GM21515 (cell line): ENCODE results near the gene FRMD4B.

Experiments used
- ATAC-seq: cut with Tn5 transposase; IDR thresholded peaks from one replicate; pipeline ENCODE4 v1.9.1; 2021; ENCODE audit not compliant: unreplicated experiment

FRMD4B gene

GRCh38 chr3:69368129-69368741, 17.7 kb downstream of the FRMD4B start:
- peak; percentile 99 for ATAC-seq

DNA sequence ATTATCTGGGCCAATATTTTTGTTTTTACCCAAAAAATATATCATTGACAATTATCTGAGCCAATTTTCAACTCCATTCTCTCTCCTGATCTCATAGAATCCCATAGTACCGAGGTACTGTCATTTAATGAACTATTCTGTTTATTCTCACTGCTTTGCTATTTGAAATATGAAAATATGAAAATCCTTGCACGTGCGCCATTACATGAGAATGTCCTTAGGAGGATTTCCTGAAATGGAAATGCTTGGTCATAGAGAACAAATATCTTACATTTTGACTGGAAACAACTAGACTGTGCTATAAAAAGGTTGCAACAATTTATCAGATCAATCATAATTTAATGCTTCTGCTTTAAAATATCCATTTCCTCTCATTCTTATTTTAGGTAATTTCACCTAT, 18.3 kb downstream of the FRMD4B start:
- ATAC-seq: no peak

DNA sequence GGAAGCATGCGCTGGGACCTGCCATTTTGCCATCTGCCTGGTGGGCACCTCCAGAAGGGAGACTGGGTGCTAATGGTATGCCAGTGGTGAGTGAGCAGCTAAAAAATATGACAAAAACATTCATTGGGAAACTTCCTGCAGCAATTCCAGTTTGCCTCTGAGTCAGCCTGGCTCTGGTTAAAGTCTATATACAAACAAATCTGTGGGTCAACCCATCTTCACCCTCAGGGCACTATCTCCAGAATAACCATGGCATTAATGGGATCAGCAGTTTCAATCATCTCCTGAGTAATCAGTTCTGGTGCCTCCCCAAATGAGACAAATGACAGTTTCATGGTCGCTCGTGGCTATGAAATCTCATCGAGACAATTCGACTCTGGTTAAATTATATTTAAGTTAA, 21.5 kb downstream of the FRMD4B start:
- no peak for ATAC-seq

- no peak for ATAC-seq
Measured at GRCh38 chr3:69360690-69361089, 25.2 kb downstream of the FRMD4B start.

DNA sequence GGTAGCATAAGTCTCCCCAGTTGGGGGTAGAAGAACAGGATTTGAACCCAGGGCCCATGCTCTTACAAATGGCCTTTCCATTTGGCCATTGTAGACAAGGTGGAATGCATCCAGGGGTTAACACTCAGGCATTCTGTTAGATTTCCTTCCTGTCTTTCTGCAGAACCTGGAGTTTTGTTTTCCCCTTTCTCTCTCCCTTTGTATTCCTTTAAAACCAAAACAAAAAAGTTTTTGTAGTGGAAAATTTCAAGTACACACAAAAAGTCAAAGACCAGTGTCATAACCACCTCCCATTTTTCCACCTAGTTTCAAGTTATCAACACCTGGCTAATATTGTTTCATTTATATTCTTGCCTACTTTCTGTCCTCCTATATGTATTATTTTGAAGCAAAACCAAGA, 26.0 kb downstream of the FRMD4B start:
- ATAC-seq: no peak

- no peak for ATAC-seq
Measured at GRCh38 chr3:69359339-69359893, 26.5 kb downstream of the FRMD4B start.

DNA sequence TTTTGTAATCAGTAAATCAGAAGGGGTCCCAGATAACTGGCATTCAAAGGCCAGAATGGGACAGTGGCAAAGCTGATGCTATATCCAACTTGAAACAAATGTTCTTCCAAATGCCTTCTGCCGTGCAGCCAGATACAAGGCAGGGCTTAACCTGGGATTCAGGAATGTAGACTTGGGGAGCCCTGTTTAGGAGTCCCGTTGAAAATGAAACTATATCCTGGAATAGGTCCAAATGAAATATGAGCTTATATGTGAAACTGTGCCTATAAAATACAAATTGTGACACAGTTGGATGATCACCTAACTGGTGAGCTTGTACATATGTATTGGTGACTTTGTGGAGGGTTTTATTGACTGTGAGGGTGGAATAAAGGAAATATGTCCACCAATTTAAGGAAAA, 28.7 kb downstream of the FRMD4B start:
- ATAC-seq: no peak

DNA sequence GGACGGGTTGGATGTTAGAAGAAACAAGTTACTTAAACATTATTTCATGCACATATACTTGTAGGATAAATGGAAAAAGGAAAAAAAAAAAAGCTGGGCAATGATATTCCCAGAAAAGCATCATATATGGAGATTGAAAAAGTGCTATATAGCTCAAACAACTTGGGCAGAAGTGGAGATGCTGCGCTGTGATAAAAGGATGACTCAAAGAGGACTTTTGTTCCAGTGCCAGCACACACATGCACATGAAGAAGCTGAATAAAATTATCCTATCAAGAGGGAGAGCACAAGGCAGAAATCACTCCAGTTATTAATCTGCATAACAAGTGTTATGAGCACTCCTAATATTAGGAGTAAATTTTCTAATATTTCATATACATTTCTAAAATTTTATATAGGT, 30.9 kb downstream of the FRMD4B start:
- no peak for ATAC-seq

- ATAC-seq: no peak
Measured at GRCh38 chr3:69353503-69353902, 32.4 kb downstream of the FRMD4B start.

GRCh38 chr3:69353088-69353478, 32.8 kb downstream of the FRMD4B start:
- no peak for ATAC-seq

DNA sequence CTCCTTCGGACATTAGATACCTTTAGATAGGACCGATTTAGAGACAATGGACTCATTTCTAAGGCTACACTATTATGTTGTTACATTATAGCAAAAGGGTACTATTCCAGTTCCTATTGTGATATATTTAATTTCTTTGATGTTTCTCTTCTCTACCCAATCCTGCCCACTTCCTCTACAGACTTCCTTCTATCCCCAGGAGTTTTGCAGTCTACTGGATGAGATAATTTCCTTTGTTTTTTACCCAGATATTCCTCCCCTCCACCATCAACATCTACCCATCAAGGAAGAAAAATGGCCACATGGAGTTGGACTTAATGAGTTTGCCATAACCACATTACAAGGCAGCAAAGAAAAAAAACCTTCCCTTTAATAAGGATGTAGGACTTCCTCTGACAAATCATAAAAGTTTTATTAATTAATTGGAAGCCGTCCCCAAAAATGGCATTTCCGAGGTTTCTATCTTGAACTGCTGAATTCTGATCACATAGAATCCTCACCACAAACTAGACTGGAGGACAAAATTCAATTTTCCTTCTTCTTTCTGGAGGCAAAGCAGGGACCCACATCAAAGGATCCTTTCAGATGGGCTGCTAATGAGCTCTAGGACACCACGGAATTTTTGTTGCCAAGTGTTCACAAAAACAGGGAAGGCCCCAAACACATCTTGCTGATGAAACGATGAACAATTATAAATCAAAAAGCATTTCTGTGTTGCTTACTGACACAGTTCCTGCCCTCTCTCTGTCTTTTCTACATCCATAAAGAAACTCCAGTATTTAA, 33.4 kb downstream of the FRMD4B start:
- ATAC-seq: no peak

- no peak for ATAC-seq
Measured at GRCh38 chr3:69343875-69344274, 42.0 kb downstream of the FRMD4B start.

- ATAC-seq: no peak
Measured at GRCh38 chr3:69342074-69342473, 43.8 kb downstream of the FRMD4B start.

- ATAC-seq: no peak
Measured at GRCh38 chr3:69339760-69340159, 46.1 kb downstream of the FRMD4B start.

GRCh38 chr3:69338911-69339310, 47.0 kb downstream of the FRMD4B start:
- no peak for ATAC-seq

DNA sequence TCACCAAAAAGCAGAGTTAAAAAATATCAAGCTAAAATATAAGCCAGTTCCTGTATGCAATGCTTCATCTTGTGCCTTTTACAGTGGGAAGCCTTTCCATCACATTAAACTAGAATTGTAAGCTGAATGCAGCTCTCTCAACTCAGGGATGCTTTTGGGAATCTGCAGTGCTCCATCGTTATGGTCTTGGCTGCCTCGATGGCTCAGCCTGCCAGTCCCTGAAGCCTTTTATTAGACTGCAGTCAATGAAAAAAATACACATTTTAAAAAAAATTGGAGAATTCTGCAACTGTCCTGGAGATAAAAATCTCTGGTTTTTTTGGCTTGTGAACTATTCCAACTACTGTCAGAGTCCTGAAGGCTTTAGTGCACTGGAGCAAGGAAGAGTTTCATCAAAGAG, 53.0 kb downstream of the FRMD4B start:
- ATAC-seq: no peak

DNA sequence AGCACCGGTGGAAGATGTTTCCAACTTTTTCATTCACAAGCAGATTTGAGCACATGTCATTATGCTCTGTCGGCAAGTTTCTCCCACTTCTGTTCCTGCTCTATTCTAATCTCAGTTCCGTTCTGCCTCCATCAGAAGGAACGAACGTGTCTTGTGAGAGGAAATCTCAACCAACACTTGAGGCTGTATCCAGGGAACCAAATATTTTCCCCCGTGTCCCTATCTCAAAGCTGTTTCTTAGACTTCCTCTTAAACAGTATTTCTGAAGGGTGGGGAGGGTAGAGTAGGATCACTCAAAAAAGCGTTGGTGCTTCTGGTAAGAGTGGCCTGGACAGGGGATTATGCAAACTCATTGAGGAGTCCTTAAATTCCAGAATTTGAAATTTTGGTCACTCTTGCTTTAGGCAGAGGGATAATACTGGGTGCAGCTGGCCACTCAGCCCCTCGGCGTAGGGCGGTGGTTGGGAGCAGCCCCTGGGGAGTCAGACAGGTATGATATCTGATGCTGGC, 54.9 kb downstream of the FRMD4B start:
- ATAC-seq: no peak

GRCh38 chr3:69329892-69330291, 56.0 kb downstream of the FRMD4B start:
- no peak for ATAC-seq

DNA sequence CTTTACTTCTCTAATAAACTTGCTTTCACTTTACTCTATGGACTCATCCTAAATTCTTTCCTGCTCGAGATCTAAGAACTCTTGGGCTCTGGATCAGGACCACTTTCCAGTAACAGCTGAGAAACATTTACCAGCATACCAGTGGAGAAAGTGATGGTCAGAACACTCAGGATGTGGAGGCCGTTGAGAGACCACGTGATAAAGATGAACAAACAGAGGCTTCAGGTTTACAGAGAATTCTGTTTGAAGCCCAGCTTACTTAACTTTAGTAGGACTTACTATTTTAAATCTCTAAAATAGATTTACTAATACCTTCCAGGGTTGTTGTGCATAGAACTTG, 57.0 kb downstream of the FRMD4B start:
- no peak for ATAC-seq

DNA sequence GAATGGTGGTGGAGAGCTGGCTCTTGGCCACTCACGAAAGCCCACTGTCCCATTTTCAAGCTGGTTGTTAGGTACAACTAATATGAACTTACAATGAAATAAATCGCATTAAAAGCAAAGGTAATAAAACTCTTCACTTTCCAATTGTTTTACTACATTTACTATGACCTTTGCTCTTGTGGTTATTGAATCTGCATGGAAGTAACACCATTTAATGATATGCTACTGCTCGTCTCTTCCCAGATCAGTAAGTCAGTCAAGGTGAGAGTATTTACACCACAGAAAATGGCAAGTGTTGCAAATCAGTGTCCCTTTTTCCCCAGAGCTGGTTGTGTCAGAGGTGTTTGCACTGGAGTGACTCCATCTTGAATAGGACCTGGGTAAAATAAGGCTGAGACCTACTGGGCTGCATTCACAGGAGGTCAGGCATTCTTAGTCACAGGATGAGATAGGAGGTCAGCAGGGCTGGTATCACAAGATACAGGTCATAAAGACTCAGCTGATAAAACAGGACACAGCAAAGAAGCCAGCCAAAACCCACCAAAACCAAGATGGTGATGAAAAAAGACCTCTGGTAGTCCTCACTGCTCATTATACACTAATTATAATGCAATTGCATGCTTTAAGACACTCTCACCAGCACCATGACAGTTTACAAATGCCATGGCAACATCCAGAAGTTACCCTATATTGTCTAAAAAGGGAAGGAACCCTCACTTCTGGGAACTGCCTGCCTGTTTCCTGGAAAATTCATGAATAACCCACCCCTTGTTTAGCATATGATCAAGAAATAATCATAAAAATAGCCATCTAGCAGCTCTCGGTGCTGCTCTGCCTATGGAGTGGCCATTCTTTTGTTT, 57.6 kb downstream of the FRMD4B start:
- no peak for ATAC-seq

DNA sequence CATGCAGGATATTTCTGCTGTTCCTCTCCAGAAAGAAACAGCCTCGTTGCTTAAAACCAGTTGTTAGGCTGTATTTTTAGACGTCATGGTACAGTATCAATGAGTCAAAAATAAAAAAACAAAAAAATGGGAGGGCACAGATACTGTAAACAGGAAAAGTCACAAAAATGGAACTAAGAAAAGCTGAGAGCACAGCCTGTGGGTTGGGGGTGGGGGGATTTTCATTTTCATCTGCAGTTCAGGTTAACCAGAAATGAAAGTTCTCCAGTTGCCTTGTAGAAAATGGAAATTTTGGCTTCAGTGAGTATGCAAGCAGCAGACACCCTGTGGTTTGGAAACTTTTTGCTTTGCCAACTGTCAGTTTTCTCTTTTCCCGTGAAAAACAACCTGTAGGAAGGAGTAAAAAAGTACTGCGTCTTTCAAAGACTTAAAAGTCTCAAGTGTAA, 59.0 kb downstream of the FRMD4B start:
- peak; percentile 92 for ATAC-seq
